GM13977 (cell line): ENCODE measurements around the gene C2CD2L.
"Not testable (repeated sequence)": the region's sequence is repeated elsewhere in the genome, so short reads cannot be mapped to it uniquely, and the experiment has no call there.

ENCODE experiments used
- DNase-seq: peaks from one replicate; pipeline ENCODE4 v3.0.0; 2012; ENCODE audit warnings: low spot score
- CTCF ChIP-seq: IDR thresholded peaks from 2 replicates; pipeline ENCODE4 v1.5.1; 2012; ENCODE audit warnings: mild to moderate bottlenecking, control low read depth; ENCODE audit not compliant: insufficient read depth; ENCODE audit errors: extremely low read depth, missing control alignments
- in situ Hi-C: fragments of 300-500 bp; cut with MboI; formaldehyde crosslinking; loops from one replicate; pipeline ENCODE4 v1.12.0; 2022; ENCODE audit warnings: low sequenced_read_pairs, low pct_unique_long_range_greater_than_20kb, mixed read lengths, inconsistent platforms; ENCODE audit not compliant: unreplicated experiment

C2CD2L gene

DNA sequence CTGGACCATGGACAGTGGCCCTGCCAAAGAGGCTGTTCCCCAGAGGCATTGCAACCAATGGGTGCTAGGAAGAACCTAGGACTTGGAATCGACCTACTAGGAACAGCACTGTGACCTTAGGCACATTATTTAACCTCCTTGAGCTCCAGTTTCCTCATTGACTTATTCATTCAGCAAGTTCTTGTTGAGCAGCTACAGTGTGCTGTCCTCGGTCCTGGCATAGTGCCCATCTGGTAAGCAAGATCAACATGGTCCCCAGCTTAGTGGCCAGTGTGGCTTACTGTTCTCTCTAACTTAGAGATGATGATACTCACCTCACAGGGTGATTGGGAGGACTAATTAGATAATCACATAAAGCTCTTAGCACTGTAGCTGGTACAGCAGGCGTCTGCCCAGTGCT lies 49.9 kb downstream of the C2CD2L start:
- in situ Hi-C loops, result no loop called here
- TF ChIP-seq CTCF, result no peak
- no peak for DNase-seq

DNA sequence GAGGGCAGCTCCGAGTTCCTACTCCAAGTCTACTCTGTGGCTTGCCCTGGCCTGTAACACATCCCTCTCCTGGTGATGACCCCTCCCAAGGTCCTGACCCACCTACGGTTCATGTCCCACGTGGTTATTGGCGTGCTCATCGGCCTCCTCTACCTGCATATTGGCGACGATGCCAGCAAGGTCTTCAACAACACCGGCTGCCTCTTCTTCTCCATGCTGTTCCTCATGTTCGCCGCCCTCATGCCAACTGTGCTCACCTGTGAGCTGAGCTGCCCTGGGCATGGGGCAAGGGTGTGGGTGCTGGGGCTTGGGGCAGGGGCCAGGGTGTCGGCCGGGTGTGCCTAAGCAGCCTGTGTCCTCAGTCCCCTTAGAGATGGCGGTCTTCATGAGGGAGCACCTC lies 51.3 kb downstream of the C2CD2L start:
- in situ Hi-C loops, result no loop called here
- DNase-seq, result no peak
- TF ChIP-seq CTCF, result no peak

DNA sequence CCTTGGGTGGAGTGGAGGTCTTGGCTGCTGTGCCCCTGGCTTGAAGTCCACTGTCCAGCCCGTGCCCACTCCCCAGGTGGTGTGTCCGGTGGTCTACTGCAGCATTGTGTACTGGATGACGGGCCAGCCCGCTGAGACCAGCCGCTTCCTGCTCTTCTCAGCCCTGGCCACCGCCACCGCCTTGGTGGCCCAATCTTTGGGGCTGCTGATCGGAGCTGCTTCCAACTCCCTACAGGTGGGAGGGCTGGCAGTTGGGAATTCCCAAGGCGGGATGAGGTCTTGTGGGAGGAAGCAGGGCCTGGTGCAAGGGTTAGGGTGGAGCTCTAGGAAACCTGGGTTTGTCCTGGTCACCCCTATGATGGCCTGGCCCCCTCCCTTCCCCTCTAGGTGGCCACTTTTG lies 53.0 kb downstream of the C2CD2L start:
- in situ Hi-C loops, result no loop called here
- TF ChIP-seq CTCF, result no peak
- DNase-seq, result no peak

GRCh38 chr11:119161871-119162270 lies 54.7 kb downstream of the C2CD2L start:
- in situ Hi-C loops, result no loop called here
- no peak for DNase-seq

DNA sequence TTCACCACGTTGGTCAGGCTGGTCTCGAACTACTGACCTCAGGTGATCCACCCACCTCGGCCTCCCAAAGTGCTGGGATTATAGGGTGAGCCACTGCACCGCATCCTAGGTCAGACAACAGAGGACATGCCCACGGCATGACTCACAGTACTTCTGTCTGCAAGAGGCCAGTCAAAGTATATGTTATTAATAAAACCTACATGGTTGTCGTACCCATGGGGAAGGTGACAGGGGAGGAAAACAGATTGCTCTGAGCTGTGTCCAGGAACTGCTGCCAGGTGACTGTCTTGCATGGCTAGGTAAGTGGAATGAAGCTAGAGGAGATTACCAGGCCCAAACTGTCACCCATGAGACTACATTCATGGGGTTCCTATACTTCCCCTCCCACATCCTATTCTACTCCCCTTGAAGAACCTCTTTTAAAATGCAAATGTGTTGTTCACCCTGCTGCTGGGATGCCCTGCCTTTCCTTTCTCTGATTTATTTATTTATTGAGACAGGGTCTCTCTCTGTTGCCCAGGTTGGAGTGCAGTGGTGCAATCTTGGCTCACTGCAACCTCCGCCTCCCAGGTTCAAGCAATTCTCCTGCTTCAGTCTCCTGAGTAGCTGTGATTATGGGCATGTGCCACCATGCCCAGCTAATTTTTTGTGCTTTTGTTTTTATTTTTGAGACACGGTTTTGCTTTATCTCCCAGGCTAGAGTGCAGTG lies 59.4 kb downstream of the C2CD2L start:
- in situ Hi-C loops, result no loop called here
- no peak for DNase-seq
- no peak for TF ChIP-seq CTCF

More at GRCh38 chr11:119161871-119162270, 54.7 kb downstream of the C2CD2L start:
- TF ChIP-seq CTCF, result no peak

GRCh38 chr11:119167077-119167458 lies 59.9 kb downstream of the C2CD2L start:
- DNase-seq, in situ Hi-C loops: not testable (repeated sequence)

GRCh38 chr11:119167933-119168332 lies 60.8 kb downstream of the C2CD2L start:
- in situ Hi-C loops, result no loop called here
- no peak for TF ChIP-seq CTCF
- no peak for DNase-seq
